GM19324 (cell line): ENCODE results near the gene ABCB1.
"Not testable (repeated sequence)": the region's sequence is repeated elsewhere in the genome, so short reads cannot be mapped to it uniquely, and the experiment has no call there.

Experiments used
- ATAC-seq: cut with Tn5 transposase; IDR thresholded peaks from one replicate; pipeline ENCODE4 v1.9.1; 2021; ENCODE audit warnings: mild to moderate bottlenecking, moderate library complexity; ENCODE audit not compliant: unreplicated experiment, low FRiP score

ABCB1 gene

DNA sequence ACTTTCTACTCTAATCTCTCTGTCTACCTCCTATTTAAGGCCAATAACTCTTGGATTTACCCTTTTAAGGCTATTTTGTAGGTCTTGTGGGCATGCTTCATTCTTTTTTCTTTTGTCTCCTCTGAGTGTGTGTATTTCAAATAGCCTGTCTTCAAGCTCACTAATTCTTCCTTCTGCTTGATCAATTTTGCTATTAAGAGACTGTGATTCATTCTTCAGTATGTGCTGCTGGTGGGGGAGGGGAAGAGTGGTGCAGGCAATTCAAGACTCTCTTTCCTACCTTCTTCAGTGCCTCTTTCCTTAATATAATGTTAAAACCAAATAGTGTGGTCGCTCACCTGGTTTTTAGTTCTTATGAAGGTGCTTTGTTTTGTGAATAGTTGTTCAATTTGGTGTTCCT, 20.0 kb downstream of the ABCB1 start:
- ATAC-seq = no peak

DNA sequence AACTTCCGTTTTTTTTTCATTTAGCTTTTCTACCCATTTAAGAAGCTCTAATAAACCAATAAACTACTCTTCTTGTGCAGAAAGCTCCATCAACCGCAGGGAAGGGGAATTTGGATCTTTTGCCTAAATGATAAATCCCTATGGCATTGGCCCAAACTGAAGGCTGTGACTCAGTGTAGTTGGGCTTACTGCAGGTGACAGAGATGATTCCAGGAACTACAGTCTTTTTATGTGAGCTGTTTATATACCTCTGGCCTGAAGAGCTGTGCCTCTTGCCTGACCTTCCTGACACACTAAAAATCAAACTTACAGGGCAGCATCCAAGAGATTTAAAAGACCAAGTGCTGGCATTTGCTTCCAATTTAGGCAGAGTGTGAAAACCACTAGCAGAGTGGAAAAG, 25.2 kb downstream of the ABCB1 start:
- no peak for ATAC-seq

DNA sequence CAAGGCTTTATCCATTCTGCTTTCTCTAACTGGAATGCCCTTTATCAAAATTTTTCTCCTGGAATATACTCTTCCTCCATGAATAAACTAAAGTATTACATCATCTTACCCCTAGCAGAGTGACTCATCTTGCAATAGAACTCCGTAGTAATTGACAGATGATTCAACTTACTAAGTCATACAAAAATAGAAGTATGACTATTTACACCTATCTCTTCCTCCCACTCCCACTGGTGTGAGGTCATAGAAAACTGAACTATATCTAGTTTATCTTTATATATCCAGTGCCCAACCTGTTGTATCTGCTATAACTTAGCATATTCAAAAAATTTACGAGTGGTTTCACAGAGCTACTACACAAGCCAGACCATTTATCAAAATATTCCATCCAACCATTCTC, 26.1 kb downstream of the ABCB1 start:
- no peak for ATAC-seq

DNA sequence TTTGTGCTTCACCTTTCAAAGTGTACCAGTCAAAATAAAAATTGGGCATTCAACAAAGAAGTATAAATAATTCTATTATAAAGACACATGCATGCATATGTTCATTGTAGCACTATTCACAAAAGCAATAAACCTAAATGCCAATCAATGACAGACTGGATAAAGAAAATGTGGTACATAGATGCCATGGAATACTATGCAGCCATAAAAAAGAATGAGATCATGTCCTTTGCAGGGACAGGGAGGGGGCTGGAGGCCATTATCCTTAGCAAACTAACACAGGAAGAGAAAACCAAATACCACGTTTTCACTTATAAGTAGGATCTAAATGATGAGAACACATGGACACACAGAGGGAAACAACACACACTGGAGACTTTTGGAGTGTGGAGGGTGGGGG, 28.2 kb downstream of the ABCB1 start:
- ATAC-seq = not testable (repeated sequence)

DNA sequence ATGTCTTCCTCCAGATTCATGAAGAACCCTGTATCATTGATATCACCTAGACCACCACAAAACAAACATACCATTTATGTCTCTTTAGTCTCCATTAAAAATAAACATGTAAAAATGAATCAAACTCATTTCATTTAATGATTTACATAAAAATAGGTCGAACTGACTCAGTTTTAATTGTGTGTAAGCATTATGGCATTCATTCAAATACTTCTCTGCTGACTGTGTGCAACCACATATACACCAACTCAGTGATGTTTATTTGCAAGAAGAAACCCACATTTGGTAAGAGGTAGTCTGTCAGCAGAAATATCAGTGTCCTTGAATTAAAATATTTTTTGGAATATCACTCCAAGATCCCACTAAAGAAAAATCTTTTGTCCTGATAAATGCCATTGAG, 30.5 kb downstream of the ABCB1 start:
- no peak for ATAC-seq

DNA sequence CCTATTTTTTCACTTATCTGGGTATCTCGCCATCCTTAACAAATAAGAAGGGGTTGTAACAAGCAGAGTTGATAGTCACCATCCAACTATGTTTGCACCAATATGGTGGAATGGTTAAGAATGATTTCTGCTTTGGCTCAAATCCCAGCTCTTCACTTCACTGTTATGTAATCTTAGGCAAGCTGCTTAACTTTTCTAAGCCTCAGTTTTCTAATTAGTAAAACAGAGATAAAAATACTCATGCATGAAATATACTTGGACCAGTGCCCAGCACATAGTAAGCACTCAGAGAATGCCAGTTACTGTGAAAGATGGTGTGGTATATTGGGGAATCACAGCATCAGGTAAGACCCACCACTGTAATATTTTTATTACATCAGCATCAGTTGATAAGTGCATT, 33.6 kb downstream of the ABCB1 start:
- no peak for ATAC-seq

DNA sequence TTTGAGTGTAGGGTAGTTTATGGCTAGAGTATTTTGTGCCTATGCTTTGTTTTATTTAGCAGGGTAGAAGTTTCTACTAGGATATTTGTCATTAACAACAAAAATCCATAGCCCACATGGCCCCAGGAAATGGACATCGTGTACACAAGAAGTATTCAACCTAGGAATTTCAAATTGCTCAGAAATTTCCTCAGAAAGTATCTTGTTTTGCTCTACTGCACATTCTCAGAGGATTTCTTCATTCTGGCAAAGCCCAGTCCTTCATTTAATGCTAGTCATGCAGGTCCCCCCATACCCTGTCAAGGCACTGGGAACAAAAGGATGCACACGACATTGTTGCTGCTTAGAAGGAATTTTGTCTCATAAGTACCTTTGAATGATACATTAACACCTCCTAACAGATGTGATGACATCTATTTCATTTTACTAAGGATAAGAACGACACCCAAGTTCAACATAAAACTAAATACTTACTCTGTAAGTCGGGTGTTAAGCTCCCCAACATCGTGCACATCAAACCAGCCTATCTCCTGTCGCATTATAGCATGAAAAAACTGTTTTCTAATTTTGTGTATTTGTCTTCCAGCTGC, 34.3 kb downstream of the ABCB1 start:
- ATAC-seq = no peak

DNA sequence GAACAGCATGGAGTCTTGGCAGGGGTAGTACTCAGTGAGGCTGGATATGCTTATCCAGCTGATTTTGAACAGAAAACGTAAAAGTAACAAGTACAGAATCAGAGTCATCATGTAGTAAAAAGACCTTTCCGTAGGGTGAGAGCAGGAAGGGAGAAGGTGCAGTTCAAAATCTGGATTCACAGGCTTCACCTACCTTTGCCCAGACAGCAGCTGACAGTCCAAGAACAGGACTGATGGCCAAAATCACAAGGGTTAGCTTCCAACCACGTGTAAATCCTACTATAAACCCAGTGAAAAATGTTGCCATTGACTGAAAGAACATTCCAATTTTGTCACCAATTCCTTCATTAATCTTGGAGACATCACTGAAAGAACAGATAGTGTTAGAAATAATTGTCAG, 34.8 kb downstream of the ABCB1 start:
- ATAC-seq = no peak

DNA sequence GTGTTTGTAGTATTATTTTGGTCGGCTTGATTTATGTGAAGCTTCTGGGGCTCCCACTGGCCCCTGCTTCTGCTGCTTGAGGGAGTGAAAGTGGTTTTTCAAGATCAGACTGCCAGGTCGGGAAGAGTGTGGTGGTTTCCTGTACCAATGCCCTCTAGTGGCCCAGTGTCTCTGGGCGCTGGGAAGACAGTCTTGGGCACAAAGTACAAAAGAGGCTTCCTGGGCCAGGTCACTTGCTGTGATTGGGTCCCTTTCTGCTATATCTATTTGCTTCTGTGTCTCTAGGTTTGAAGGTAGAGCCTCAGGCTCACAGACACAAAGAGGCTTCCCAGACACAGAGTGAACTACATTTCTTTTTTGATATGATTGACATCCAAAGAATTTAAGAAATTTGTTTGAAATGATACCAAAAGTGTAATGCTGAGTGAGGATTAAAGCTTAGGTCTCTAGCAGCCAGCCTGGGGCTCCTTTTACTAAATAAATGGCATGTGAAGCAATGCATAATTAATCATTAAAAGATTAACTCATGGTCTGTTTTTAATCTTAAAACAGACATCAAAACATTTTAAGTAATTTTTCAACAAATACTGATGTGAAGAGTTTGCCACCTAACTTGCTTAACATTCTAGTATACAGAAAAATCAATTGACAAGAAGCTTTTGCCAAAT, 36.3 kb downstream of the ABCB1 start:
- ATAC-seq = peak; percentile 86

DNA sequence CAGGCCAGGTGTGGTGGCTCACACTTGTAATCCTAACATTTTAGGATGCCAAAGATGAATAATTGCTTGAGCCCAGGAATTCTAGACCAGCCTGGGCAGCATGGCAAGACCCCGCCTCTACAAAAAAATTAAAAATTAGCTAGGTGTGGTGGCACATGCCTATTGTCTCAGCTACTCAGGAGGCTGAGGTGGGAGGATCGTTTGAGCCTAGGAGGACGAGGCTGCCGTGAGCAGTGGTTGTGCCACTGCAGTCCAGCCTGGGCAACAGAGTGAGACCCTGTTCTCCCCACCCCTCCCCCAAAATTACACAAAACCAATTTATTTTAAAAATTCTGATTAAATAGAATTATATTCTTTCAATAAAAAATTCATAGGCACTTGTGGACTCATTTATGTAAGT, 39.0 kb downstream of the ABCB1 start:
- ATAC-seq = no peak

DNA sequence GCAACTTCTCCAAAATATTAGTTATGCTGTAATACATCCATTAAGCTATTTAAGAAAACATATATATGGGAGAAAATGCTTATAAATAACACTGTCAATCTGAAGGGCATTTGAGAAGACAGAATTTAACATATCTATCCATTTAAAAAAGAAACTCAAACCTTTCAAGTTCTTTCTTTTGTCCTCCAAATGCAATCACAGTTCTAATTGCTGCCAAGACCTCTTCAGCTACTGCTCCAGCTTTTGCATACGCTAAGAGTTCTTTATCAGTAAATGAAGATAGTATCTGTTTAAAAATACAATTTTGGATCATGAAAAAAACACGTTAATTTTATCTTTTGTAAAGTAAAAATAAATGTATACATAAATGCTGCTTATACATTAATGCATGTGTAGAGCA, 39.6 kb downstream of the ABCB1 start:
- ATAC-seq = no peak

DNA sequence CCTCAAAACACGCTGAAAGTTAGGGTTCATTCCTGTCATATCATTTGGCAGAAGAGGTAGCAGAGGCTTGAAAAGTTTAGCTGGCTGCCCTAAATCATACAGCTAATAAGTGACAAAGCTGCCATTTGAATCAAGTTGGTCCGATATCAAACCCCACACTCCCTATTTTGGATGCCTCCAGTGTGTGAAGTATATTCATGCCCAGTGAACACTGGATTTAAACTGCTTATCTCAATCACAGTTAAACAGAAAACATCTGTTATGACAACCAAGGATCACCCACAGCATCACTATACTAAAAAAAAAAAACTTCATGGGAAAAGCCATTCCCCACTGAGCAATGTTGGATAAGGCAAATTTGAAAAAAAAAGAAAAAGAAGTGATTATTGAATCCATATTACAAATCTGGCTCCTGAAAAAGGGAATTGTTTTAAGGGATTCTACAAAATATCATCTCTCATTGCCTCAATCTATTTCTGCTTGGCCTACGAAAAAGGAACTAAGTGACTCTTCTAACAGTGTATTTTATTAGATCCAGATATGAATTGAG, 48.3 kb downstream of the ABCB1 start:
- no peak for ATAC-seq

DNA sequence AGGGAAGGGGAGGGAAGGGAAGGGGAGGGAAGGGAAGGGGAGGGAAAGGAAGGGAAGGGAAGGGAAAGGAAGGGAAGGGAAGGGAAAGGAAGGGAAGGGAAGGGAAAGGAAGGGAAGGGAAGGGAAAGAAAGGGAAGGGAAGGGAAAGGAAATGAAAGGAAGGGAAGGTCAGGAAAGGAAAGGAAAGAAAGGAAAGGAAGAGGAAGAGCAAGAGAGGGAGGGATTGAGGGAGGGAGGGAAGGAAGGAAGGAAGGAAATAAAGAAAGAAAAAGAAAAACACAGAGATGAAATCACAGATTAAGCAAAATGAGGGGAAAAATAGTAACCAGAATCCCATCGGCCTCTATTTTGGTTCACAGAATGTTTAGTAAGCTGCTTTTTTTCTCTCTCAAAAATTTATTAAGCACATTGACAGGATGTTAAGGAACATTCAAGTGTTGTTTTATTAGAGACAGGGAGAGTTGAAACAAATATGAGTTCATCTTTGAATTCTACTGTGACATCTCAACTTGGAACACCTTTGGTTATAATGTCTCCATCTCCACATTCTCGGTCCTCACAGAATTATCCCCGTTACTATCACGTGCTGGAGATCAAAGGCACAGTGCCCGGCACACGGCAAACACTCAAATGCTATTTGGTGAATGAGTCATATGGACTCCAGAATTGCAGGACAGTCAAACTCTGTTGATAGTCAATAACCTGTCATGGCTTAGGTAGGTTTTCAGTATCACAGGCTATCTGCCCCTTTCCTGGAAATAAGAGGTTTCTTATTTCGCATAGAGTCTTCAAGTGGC, 52.4 kb downstream of the ABCB1 start:
- ATAC-seq = no peak

DNA sequence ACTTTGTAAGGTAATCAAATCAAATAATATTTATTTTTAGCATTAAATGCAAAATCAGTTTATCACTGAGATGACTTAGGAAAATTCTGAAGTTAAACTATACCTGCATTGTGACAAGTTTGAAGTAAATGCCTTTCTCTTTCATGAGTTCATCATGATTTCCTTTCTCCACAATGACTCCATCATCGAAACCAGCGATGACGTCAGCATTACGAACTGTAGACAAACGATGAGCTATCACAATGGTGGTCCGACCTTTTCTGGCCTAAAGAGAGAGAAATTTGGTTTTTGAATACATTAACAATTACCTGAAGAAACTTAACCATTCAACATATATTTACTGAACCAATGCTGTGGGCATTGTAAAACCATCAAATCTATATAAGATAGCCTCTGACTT, 54.9 kb downstream of the ABCB1 start:
- no peak for ATAC-seq

DNA sequence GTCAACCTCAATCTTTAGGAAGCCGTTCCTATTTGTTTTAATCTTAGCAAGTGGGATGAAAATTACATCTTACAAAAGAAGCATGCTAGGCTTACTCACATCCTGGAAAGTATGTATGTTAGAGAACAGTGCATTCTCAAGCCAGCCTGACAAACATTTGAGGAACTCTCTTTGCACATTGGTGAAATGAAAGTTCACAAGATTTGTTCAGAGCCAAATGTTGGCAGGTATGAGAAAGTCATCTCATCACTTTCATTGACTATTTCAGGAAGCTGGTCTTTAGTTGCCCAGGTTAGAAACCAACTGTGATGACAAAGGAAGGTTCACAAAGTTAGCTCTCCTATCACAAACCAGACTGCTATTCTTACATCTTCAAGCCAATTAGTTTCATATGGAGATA, 57.1 kb downstream of the ABCB1 start:
- ATAC-seq = peak; percentile 61

DNA sequence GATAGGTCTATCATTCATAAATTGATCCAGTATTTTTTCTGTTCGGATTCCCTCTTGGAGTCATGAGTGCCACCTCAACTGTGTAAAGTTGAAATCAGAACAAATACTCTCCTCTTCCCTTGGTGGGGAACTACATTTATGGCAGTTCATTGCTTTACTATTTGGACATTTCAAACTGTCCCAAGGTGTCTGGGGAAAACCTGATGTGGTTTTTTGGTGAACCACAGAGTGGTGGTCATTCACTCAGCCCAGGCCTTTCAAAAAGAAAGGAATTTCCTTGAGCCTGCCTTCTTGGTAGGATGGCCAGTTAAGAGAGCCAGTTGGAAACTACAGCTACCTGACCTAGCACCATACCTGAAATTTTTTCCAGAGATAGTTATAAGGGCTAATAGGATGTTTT, 59.0 kb downstream of the ABCB1 start:
- ATAC-seq = no peak

DNA sequence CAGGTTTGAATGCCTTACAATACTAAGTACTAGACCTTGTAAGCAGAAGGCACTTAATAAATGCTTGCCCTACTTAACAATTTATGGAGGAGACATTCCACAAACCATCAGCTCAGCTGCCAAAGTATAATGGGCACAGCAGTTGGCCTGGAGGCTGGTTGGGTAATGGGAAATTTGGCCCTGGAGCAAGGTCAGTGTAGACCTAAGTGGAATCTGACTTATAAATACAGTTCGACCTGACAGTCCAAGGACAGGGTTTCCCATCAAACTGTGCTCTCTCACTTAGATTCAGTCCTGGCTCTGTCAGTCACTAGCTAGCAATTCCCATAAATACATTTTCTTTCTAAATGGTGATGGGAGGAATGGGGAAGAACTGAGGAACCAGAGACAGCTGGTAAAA, 62.6 kb downstream of the ABCB1 start:
- no peak for ATAC-seq

DNA sequence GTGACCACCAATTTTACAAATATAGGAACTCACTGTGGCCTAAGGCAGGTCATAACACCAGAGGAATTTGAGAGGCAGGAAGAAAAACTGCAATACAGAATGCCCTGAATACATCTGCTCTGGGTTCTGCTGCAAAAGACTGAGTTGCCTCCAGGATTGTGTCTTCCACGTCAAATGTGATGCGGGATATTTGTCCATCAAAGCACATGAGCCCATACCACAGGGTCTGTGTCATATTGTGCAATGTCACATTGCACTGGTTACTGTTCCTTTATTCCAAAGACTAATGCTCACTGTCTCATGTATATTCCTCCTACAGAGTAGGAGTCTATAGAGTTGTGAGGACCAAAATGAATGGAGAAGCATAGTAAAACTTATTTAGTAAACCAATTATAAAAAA, 66.6 kb downstream of the ABCB1 start:
- no peak for ATAC-seq

DNA sequence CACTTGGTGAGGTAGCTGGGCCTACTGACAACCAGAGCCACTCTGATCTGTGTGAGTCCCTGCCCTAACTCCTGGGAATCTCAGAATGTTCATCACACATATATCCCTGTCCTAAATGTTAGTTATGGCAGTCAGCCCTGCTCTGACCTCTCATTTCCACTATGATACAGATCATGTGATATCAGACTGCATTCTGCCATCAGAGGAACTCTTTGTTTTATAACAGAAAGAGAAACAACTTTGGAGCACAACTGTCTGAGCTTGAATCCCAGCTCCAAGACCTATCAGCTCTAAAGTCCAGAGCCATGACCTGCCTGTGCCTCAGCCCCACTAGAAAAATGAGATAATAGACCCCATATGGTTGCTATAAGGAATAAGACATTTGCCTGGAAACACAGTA, 70.6 kb downstream of the ABCB1 start:
- no peak for ATAC-seq

DNA sequence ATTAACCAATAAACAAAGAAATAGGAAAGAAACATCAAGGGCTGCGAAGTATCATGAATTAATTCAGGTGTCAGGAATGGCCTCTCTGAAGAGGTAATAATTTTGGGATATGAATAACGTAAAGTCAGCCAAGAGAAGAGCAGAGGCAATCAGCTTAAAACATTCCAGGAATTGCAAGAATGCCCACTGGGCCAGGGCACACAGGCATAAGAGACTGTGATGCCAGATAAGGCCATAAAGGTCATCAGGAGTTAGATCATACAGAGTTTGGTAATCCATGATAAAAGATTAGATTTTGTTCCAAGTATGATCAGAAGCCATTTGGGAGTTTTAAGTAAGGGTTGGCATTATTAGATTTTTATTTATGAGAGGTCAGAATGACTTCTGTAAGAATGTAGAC, 72.0 kb downstream of the ABCB1 start:
- no peak for ATAC-seq

DNA sequence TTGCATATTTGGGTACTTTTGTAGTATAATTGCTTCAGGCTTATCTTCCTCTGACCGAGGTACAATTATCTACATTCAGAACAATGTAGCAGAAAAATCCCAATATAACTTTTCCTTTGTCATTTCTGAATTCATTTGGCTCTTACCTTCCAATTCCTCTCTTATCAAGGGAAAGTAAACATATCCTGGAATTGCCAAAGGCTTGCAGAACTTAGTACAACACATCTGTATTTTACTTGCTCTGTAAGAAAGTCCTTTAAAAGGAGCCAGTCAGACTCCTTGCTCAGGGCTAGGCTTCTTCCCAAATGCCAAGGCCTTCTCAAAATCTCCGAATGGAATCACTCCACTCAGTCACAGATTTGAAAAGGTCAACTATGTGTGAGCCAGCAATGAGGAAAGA, 81.9 kb downstream of the ABCB1 start:
- no peak for ATAC-seq

DNA sequence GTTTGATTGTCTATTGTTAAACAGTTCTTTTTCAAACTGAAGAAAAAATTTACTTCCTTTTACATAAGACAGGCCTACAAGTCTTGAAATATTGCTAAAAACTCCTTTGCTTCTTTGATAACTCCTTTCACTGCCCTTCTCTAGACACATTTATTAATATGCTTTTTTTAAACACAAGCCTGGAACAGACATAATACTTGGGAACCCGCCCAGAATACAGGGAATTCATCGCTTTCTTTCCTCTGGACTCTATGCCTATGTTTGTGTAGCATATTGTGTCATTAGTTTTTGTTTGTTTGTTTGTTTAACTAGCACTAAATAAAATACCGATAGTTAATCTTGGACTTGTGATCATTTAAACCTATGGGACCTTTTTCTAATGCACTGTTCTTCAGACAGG, 82.8 kb downstream of the ABCB1 start:
- ATAC-seq = no peak
